ENCODE data around the gene PCDHGA11. TPM values are rescaled to one million over a fixed set of nuclear protein-coding genes. Genes with fewer than 3 reads are reported as not detected.
"Not testable (repeated sequence)": the region's sequence is repeated elsewhere in the genome, so short reads cannot be mapped to it uniquely, and the experiment has no call there.

Gene PCDHGA11
- total RNA-seq, 4 donors from 2014 or later: 3.0 to 5.8 (median 4.5) TPM

DNA sequence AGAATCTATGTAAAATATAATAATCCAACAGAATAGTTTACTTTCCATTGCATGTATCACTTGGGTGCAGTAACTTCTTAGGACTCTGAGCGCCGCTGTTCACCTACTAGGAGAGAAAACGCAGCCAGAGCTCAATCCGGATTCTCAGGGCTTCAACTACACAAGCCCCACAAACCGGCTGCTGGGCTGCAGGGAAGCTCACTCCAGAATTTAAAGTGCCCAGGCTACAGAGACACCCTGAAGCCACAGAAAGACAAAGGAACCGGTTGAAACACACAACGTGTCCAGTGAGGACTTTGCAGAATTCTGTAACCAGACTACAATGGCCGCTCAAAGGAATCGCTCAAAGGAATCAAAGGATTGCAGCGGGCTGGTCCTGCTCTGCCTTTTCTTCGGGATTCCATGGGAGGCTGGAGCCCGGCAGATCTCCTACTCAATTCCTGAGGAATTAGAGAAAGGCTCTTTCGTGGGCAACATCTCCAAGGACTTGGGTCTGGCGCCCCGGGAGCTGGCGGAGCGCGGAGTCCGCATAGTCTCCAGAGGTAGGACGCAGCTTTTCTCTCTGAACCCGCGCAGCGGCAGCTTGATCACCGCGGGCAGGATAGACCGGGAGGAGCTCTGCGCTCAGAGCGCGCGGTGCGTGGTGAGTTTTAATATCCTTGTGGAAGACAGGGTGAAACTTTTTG, 7.9 kb upstream of the PCDHGA11 start, which contains the start of gene PCDHGA10:
TSS of gene PCDHGA10 (plus strand) at position 134 of the 686 bp plus-strand sequence. CDS start at position 323, 189 bp downstream.
- no peak for DNase-seq (ENCODE audit: extremely low spot score)
- Histone ChIP-seq H3K27me3 (no peaks in the 10 kb centered on the region), H3K4me1 (peaks cover 0 to 7% (median 0%) of the 10 kb centered on the region in 4 donors), H3K4me3 (peak within 1 kb of the TSS; percentile 24 to 41 (median 32)), H3K27ac (replicated peaks in 1 of 4) (no peak within 1 kb of the TSS), H3K9me3 (peaks cover 11 to 98% (median 92%) of the 10 kb centered on the region in 4 donors), H3K36me3 (peaks cover 0 to 6% (median 2%) of the 10 kb centered on the region in 4 donors)
- 29% methylated on average over 31 of the region's 31 CpGs for WGBS
- intact Hi-C loops (cut with DNase I): loop anchor here (10.0 kb wide), 1 partner anchor 112 kb away; no protein-coding TSS in a partner anchor
- TF ChIP-seq, protein P1, sequence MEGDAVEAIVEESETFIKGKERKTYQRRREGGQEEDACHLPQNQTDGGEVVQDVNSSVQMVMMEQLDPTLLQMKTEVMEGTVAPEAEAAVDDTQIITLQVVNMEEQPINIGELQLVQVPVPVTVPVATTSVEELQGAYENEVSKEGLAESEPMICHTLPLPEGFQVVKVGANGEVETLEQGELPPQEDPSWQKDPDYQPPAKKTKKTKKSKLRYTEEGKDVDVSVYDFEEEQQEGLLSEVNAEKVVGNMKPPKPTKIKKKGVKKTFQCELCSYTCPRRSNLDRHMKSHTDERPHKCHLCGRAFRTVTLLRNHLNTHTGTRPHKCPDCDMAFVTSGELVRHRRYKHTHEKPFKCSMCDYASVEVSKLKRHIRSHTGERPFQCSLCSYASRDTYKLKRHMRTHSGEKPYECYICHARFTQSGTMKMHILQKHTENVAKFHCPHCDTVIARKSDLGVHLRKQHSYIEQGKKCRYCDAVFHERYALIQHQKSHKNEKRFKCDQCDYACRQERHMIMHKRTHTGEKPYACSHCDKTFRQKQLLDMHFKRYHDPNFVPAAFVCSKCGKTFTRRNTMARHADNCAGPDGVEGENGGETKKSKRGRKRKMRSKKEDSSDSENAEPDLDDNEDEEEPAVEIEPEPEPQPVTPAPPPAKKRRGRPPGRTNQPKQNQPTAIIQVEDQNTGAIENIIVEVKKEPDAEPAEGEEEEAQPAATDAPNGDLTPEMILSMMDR (IDR thresholded peaks at IDR 0.05): peak; percentile 16 to 35 (median 27)
- no peak for TF ChIP-seq EP300 (IDR thresholded peaks at IDR 0.05)

DNA sequence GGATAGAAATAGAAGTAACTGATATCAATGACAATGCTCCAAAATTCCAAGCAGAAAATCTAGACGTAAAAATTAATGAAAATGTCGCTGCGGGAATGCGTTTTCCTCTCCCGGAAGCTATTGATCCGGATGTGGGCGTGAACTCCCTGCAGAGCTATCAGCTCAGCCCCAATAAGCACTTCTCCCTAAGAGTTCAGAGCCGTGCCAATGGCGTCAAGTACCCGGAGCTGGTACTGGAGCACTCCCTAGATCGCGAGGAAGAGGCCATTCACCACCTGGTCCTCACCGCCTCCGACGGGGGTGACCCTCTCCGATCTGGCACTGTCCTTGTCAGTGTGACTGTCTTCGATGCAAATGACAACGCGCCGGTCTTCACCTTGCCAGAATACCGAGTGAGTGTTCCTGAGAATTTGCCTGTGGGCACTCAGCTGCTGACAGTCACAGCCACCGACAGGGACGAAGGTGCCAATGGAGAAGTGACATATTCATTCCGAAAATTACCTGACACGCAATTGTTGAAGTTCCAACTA, 7.2 kb upstream of the PCDHGA11 start:
- H3K27me3 ChIP-seq: no peaks in the 10 kb centered on the region
- H3K9me3 ChIP-seq: peaks cover 10 to 98% (median 92%) of the 10 kb centered on the region in 4 donors
- no peak overlapping the region for H3K27ac ChIP-seq (replicated peaks in 1 of 4)
- intact Hi-C loops (cut with DNase I): loop anchor here (10.0 kb wide), 1 partner anchor 111 kb away; no protein-coding TSS in a partner anchor
- peaks cover 0 to 7% (median 0%) of the 10 kb centered on the region in 4 donors for H3K4me1 ChIP-seq
- peaks cover 0 to 6% (median 2%) of the 10 kb centered on the region in 4 donors for H3K36me3 ChIP-seq
- 18% methylated on average over 25 of the region's 25 CpGs for WGBS
- no peak for DNase-seq (ENCODE audit: extremely low spot score)
- peak overlapping the region; percentile 24 to 41 (median 32) for H3K4me3 ChIP-seq
- TF ChIP-seq POLR2AphosphoS5 (IDR thresholded peaks at IDR 0.05): no peak
- no peak for TF ChIP-seq POLR2A (IDR thresholded peaks at IDR 0.05; ENCODE audit: low read depth)
- TF ChIP-seq, protein P1 (IDR thresholded peaks at IDR 0.05): no peak

DNA sequence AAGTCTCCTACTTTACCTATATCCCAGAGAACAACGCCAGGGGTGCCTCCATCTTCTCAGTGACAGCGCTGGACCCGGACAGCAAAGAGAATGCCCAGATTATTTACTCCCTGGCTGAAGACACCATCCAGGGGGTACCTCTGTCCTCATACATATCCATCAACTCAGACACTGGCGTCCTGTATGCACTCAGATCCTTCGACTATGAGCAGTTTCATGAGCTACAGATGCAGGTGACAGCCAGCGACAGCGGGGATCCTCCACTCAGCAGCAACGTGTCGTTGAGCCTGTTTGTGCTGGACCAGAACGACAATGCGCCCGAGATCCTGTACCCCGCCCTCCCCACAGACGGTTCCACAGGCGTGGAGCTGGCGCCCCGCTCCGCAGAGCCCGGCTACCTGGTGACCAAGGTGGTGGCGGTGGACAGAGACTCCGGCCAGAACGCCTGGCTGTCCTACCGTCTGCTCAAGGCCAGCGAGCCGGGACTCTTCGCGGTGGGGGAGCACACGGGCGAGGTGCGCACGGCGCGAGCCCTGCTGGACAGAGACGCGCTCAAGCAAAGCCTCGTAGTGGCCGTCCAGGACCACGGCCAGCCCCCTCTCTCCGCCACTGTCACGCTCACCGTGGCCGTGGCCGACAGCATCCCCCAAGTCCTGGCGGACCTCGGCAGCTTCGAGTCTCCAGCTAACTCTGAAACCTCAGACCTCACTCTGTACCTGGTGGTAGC, 6.1 kb upstream of the PCDHGA11 start:
- peaks cover 0 to 15% (median 3%) of the 10 kb centered on the region in 4 donors for H3K4me1 ChIP-seq
- intact Hi-C loops (cut with DNase I): loop anchor here (5.0 to 10.0 kb wide), 2 partner anchors 110 to 143 kb away; no protein-coding TSS in a partner anchor
- not testable (repeated sequence) for H3K36me3 ChIP-seq; H3K4me3 ChIP-seq; H3K27me3 ChIP-seq; H3K27ac ChIP-seq (replicated peaks in 1 of 4); DNase-seq (ENCODE audit: extremely low spot score)
- 50% methylated on average over 10 of the region's 46 CpGs for WGBS
- peaks cover 4 to 98% (median 92%) of the 10 kb centered on the region in 4 donors for H3K9me3 ChIP-seq

DNA sequence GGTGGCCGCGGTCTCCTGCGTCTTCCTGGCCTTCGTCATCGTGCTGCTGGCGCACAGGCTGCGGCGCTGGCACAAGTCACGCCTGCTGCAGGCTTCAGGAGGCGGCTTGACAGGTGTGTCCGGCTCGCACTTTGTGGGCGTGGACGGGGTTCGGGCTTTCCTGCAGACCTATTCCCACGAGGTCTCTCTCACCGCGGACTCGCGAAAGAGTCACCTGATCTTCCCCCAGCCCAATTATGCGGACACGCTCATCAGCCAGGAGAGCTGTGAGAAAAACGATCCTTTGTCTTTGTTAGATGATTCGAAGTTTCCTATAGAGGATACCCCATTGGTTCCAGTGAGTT, 5.6 kb upstream of the PCDHGA11 start:
- intact Hi-C loops (cut with DNase I): loop anchor here (5.0 to 10.0 kb wide), 2 partner anchors 110 to 142 kb away; no protein-coding TSS in a partner anchor
- WGBS: 34% methylated on average over 17 of the region's 24 CpGs
- H3K27me3 ChIP-seq; H3K4me3 ChIP-seq; H3K27ac ChIP-seq (replicated peaks in 1 of 4); DNase-seq (ENCODE audit: extremely low spot score); H3K36me3 ChIP-seq: not testable (repeated sequence)
- Histone ChIP-seq H3K4me1 (peaks cover 0 to 17% (median 4%) of the 10 kb centered on the region in 4 donors), H3K9me3 (peaks cover 9 to 98% (median 92%) of the 10 kb centered on the region in 4 donors)

DNA sequence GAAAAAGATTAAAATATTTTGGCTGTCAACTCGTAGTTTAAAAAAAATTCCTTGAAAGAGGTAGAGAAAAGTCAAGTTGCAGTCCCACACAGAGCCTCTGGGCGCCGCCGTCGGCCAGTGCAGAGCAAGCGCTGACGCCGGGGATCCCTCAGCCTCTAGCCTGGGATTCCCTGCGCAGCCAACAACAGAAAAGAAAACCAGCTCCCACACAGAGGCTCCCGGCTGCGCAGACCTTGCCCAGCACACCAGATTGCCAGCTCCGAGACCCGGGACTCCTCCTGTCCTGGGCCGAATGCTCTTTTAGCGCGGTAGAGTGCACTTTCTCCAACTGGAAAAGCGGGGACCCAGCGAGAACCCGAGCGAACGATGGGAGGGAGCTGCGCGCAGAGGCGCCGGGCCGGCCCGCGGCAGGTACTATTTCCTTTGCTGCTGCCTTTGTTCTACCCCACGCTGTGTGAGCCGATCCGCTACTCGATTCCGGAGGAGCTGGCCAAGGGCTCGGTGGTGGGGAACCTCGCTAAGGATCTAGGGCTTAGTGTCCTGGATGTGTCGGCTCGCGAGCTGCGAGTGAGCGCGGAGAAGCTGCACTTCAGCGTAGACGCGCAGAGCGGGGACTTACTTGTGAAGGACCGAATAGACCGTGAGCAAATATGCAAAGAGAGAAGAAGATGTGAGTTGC, 3.2 kb upstream of the PCDHGA11 start, which contains the start of gene PCDHGB7:
TSS of gene PCDHGB7 (plus strand) at position 184 of the 679 bp plus-strand sequence. CDS start at position 367, 183 bp downstream.
- WGBS: 10% methylated on average over 28 of the region's 47 CpGs
- H3K4me3 ChIP-seq: peak within 1 kb of the TSS; percentile 48 to 57 (median 49)
- peak within 1 kb of the TSS; percentile 50 to 73 (median 58) for H3K27ac ChIP-seq (replicated peaks in 1 of 4)
- not testable (repeated sequence) for DNase-seq (ENCODE audit: extremely low spot score); H3K27me3 ChIP-seq
- H3K4me1 ChIP-seq: peaks cover 0 to 17% (median 6%) of the 10 kb centered on the region in 4 donors
- peaks cover 17 to 98% (median 95%) of the 10 kb centered on the region in 4 donors for H3K9me3 ChIP-seq
- H3K36me3 ChIP-seq: peaks cover 4 to 13% (median 8%) of the 10 kb centered on the region in 4 donors
- intact Hi-C loops (cut with DNase I): loop anchor here (5.0 to 10.0 kb wide), 2 partner anchors 107 to 140 kb away; no protein-coding TSS in a partner anchor
- peak in 1 of 2 donors; percentile 13 for TF ChIP-seq POLR2AphosphoS5 (IDR thresholded peaks at IDR 0.05)
- TF ChIP-seq, protein P1 (IDR thresholded peaks at IDR 0.05): peak; percentile 56 to 69 (median 64)
